ENCODE data around the gene FAR2.

FAR2 gene

GRCh38 chr12:29334937-29335336, 185.9 kb downstream of the FAR2 start:
- Histone ChIP-seq H3K27me3 (ENCODE audit: insufficient read depth, low read length) (no peaks in the 10 kb centered on the region), H2AFZ (ENCODE audit: low read length) (no peak overlapping the region), H3K27ac (ENCODE audit: low read depth, low read length, poor library complexity, severe bottlenecking) (no peak overlapping the region), H3K9me2 (ENCODE audit: low read depth, low read length) (no peaks in the 10 kb centered on the region), H3K4me1 (ENCODE audit: insufficient read depth, low read length, severe bottlenecking) (no peaks in the 10 kb centered on the region), H3F3A (ENCODE audit: insufficient read depth, low read length) (no peaks in the 10 kb centered on the region), H3K9me3 (ENCODE audit: low read length) (no peaks in the 10 kb centered on the region), H3K79me2 (ENCODE audit: insufficient read depth, low read length) (no peaks in the 10 kb centered on the region), H3K9ac (ENCODE audit: low read length) (no peak overlapping the region), H3K4me3 (ENCODE audit: low read depth, low read length, poor library complexity, severe bottlenecking) (no peak overlapping the region), H3K36me3 (ENCODE audit: insufficient read depth, low read length) (peaks cover under 1% of the 10 kb centered on the region; the same call in 1 of the 2 replicates), H4K20me1 (ENCODE audit: insufficient read depth, low read length) (no peaks in the 10 kb centered on the region), H3K4me2 (ENCODE audit: low read length) (no peak overlapping the region)
- no peak for TF ChIP-seq CTCF (IDR thresholded peaks at IDR 0.05; ENCODE audit: low read length)
- no peak for TF ChIP-seq EZH2 (IDR thresholded peaks at IDR 0.05; ENCODE audit: borderline replicate concordance, low read length)

DNA sequence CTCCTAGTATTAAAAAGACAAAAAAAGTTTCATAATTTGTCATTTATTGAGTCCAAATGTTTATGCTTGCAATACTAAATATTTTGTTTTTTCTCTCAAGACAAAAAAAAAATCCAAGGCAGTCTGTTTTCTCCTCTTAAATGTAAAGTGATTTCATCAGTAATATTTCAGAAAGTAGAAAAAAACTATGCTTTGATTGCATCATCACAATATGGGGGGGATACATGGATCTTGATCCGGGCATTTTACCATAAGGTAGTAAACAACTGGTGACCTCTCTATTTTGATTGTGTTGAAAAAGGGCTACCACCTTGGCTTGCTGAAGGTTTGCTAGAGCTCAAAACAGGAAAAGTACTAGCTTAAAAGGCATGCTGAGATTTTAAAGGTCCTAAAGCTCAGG, 188.2 kb downstream of the FAR2 start:
- H3K36me3 ChIP-seq (ENCODE audit: insufficient read depth, low read length): peaks cover 20% of the 10 kb centered on the region
- no peak overlapping the region for H3K4me2 ChIP-seq (ENCODE audit: low read length)
- TF ChIP-seq CTCF (IDR thresholded peaks at IDR 0.05; ENCODE audit: low read length): no peak
- no peak for TF ChIP-seq EZH2 (IDR thresholded peaks at IDR 0.05; ENCODE audit: borderline replicate concordance, low read length)
- no peaks in the 10 kb centered on the region for H3K9me3 ChIP-seq (ENCODE audit: low read length)
- no peaks in the 10 kb centered on the region for H3K4me1 ChIP-seq (ENCODE audit: insufficient read depth, low read length, severe bottlenecking)
- H4K20me1 ChIP-seq (ENCODE audit: insufficient read depth, low read length): no peaks in the 10 kb centered on the region
- no peaks in the 10 kb centered on the region for H3K27me3 ChIP-seq (ENCODE audit: insufficient read depth, low read length)
- H3K79me2 ChIP-seq (ENCODE audit: insufficient read depth, low read length): no peaks in the 10 kb centered on the region
- H2AFZ ChIP-seq (ENCODE audit: low read length): no peak overlapping the region
- no peak overlapping the region for H3K27ac ChIP-seq (ENCODE audit: low read depth, low read length, poor library complexity, severe bottlenecking)
- H3K9me2 ChIP-seq (ENCODE audit: low read depth, low read length): no peaks in the 10 kb centered on the region
- no peak overlapping the region for H3K9ac ChIP-seq (ENCODE audit: low read length)
- H3K4me3 ChIP-seq (ENCODE audit: low read depth, low read length, poor library complexity, severe bottlenecking): no peak overlapping the region
- H3F3A ChIP-seq (ENCODE audit: insufficient read depth, low read length): no peaks in the 10 kb centered on the region

DNA sequence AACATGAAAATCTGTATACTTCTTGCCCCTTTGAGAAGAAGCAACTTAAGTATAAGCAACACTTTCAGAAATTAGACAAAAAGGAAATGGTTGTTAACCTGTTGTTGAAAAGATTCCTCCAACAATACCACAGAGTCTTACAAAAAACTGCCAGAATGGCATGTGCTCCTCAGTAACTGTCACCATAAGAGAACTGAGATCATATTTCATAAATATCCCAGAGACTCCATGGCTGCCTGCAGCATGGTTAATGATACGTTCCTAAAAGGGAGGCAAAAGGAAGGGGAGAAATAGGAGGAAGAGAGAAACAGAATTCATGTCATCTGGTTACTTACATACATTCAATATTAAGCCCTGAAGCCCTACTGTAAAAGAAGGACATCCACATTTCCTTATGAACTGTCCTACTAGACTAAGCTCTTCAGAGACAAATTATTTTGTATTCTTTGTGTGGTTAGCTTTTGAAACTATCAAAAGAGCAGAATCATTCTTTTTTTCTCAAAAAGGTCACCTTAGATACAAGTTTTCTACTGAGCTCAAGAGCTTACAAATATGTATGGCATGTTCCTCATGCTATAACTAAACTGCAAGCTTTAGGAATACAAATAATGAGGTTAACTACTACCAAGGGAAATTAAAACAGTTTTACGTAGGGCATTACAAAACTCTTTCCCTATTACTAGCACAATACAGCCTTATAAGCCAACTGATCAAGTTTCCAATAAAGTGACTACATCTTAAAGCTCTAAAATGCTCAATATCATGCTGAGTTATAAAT, 194.1 kb downstream of the FAR2 start:
- no peak overlapping the region for H3K27ac ChIP-seq (ENCODE audit: low read depth, low read length, poor library complexity, severe bottlenecking)
- no peak overlapping the region for H2AFZ ChIP-seq (ENCODE audit: low read length)
- H3K9me3 ChIP-seq (ENCODE audit: low read length): no peaks in the 10 kb centered on the region
- no peak for TF ChIP-seq CTCF (IDR thresholded peaks at IDR 0.05; ENCODE audit: low read length)
- TF ChIP-seq EZH2 (IDR thresholded peaks at IDR 0.05; ENCODE audit: borderline replicate concordance, low read length): no peak
- H3K4me1 ChIP-seq (ENCODE audit: insufficient read depth, low read length, severe bottlenecking): no peaks in the 10 kb centered on the region
- H3K4me3 ChIP-seq (ENCODE audit: low read depth, low read length, poor library complexity, severe bottlenecking): no peak overlapping the region
- H3K9ac ChIP-seq (ENCODE audit: low read length): no peak overlapping the region
- H3K4me2 ChIP-seq (ENCODE audit: low read length): no peak overlapping the region
- no peaks in the 10 kb centered on the region for H4K20me1 ChIP-seq (ENCODE audit: insufficient read depth, low read length)
- H3K9me2 ChIP-seq (ENCODE audit: low read depth, low read length): no peaks in the 10 kb centered on the region
- H3F3A ChIP-seq (ENCODE audit: insufficient read depth, low read length): no peaks in the 10 kb centered on the region
- no peaks in the 10 kb centered on the region for H3K27me3 ChIP-seq (ENCODE audit: insufficient read depth, low read length)
- peaks cover 71% of the 10 kb centered on the region for H3K36me3 ChIP-seq (ENCODE audit: insufficient read depth, low read length)
- H3K79me2 ChIP-seq (ENCODE audit: insufficient read depth, low read length): no peaks in the 10 kb centered on the region
